Fibroblast of villous mesenchyme (primary cell): ENCODE measurements around the gene DNAJB1. TPM values are rescaled to one million over a fixed set of nuclear protein-coding genes. Genes with fewer than 3 reads are reported as not detected.
A peak's percentile ranks its signal among the peaks of the same experiment; 100 is the strongest.
"Not testable (repeated sequence)": the region's sequence is repeated elsewhere in the genome, so short reads cannot be mapped to it uniquely, and the experiment has no call there.

Experiments used
- DNase-seq: peaks from one replicate; pipeline ENCODE4 v3.0.0-alpha.2; 2010; ENCODE audit warnings: low read depth
- H3K4me3 ChIP-seq: 2 replicates; pipeline ENCODE4 v1.5.1; 2011; ENCODE audit warnings: low read depth, mild to moderate bottlenecking, low read length
- total RNA-seq: library from RNA; depleted of rRNA; stranded (reverse); fragments of >200 nt; gene quantifications from 2 replicates; pipeline ENCODE4 v1.2.3, GENCODE V29; 2012
- TF ChIP-seq, protein P1 (sequence below): IDR thresholded peaks from 2 replicates; pipeline ENCODE4 v1.5.1; 2012; ENCODE audit warnings: low read depth, mild to moderate bottlenecking, low read length; ENCODE audit not compliant: insufficient read depth

DNAJB1 gene
- total RNA-seq, 1 donor = 99.3 TPM

DNA sequence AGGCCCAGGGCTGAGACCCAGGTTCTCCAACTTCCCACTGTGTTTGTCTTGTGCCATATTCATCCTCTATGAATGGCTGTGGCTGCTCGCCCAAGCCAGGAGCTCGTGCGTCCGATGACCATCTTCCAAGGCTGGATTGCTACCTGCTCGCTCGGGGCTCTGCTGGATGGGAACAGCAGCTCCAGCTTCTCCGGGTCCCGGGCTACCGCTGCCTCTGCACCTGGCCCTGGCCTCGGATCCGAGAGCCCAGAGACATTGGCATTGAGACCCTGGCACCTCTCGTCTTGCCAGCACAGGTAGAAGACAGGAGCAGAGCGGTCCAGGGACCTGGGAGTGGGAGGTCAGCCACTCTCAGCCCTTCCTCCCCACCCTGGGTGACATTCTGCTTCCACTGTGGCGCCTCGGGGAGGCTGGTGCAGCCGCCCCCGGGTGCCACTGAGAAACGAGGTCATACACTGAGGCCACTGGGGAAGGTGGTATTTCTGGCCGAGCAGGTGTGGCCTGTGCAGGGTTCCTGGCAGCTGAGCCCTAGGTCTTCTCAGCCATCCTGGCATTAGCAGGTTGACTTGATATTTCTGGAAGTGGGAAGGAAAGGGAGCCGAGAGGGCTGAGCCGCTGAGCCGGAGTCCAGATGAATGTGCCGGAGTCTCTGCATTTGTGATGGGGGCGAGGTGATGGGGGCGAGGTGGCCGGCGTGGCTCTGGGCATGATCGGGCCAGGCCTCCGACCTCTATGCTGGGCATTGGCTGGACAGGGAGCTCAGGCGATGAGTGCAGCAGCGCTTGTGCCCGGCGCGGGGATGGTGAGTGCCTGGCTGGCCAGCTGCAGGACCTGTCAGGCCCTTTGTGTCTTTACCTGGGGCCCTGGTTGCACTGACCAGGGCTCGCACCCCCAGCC lies 35.1 kb upstream of the DNAJB1 start:
- TF ChIP-seq, protein P1, sequence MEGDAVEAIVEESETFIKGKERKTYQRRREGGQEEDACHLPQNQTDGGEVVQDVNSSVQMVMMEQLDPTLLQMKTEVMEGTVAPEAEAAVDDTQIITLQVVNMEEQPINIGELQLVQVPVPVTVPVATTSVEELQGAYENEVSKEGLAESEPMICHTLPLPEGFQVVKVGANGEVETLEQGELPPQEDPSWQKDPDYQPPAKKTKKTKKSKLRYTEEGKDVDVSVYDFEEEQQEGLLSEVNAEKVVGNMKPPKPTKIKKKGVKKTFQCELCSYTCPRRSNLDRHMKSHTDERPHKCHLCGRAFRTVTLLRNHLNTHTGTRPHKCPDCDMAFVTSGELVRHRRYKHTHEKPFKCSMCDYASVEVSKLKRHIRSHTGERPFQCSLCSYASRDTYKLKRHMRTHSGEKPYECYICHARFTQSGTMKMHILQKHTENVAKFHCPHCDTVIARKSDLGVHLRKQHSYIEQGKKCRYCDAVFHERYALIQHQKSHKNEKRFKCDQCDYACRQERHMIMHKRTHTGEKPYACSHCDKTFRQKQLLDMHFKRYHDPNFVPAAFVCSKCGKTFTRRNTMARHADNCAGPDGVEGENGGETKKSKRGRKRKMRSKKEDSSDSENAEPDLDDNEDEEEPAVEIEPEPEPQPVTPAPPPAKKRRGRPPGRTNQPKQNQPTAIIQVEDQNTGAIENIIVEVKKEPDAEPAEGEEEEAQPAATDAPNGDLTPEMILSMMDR = no peak
- DNase-seq = no peak
- no peak overlapping the region for H3K4me3 ChIP-seq

DNA sequence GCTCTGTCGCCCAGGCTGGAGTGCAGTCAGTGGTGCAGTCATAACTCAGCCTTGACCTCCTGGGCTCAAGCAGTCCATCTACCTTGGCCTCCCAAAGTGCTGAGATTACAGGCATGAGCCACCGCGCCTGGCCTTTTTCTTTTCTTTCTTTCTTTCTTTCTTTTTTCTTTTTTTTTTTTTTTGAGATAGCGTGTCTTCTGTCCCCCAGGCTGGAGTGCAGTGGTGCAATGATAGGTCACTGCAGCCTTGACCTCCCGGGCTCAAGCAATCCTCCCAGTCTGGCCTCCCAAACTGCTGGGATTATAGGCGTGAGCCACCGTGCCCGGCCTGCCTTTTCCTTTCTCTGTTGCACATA lies 33.8 kb upstream of the DNAJB1 start:
- not testable (repeated sequence) for H3K4me3 ChIP-seq, DNase-seq

DNA sequence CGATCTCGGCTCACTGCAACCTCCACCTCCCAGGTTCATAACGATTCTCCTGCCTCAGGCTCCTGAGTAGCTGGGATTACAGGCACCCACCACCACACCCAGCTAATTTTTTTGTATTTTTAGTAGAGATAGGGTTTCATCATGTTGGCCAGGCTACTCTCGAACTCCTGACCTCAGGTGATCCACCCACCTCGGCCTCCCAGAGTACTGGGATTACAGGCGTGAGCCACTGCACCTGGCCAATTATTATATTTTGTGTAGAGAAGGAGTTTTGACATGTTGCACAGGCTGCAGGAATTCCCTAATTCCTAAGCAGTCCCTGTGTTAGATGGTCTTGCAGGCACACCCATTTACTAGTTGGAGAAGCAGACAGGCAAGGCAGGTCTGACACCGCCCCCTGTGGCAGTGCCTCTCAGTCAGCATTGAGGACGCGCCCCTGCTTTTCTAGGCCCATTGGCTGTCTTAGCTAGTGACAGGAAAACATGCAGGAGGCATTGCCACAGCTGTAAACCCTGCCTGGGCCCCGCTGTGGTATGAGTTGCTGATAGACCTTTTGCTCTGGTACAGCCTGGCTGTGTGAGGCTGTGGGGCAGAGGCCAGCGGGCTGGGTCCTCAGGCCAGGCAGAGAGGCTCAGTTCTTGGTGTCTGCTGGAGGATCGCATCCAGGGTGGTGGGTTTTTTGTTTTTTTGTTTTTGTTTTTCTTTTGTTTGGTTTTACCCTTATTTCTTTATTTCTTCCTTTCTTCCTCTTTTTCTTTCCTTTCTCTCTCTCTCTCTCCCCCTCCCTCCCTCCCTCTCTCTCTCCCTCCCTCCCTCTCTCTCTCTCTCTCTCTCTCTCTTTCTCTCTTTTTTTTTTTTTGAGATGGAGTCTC lies 33.2 kb upstream of the DNAJB1 start:
- not testable (repeated sequence) for H3K4me3 ChIP-seq
- DNase-seq = peak; percentile 87
- TF ChIP-seq, protein P1 = peak; percentile 57

DNA sequence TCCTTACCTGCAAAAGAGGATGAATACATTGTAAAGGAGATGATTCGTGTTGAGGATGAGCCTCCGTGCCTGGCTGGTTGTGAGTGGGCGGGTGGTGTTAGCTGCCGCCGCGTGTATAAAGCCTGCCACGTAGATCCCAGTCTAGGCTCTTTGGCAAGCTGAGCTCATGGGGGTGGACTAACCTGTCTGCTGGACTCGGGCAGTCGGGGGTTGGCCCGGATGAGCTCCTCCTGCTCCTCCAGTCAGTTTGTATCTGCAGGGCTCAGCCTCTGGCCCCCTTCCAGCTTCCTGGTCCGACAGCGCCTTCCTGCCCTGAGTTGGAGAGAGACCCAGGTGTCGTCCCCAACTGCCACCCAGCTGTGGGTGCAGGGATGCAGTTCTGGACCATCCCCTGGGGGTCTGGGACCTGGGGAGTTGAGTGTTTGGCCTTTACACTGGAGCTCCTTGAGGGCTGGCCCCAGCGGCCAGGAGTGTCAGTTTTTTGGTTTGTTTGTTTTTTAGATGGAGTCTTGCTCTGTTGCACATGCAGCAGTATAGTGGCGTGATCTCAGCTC lies 32.1 kb upstream of the DNAJB1 start:
- TF ChIP-seq, protein P1 = no peak
- no peak overlapping the region for H3K4me3 ChIP-seq
- DNase-seq = peak; percentile 60

DNA sequence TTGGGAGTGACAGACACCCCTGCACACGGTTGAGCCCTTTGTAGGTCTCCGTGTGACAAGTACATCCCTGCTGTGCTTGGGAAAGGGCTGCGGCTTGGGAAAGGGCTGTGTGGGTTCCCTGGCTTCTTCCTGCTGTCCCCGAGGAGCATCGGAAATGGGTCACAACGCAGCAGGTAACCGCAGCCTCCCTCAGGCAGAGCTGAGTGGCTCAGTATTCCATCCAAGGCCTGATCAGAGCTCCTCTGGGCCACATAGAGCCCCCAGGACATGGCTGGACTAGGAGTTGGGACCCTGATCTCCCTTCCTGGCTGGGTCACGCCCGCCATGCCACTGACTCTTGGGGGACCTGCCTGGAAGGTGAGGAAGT lies 27.5 kb upstream of the DNAJB1 start:
- TF ChIP-seq, protein P1 = no peak

DNA sequence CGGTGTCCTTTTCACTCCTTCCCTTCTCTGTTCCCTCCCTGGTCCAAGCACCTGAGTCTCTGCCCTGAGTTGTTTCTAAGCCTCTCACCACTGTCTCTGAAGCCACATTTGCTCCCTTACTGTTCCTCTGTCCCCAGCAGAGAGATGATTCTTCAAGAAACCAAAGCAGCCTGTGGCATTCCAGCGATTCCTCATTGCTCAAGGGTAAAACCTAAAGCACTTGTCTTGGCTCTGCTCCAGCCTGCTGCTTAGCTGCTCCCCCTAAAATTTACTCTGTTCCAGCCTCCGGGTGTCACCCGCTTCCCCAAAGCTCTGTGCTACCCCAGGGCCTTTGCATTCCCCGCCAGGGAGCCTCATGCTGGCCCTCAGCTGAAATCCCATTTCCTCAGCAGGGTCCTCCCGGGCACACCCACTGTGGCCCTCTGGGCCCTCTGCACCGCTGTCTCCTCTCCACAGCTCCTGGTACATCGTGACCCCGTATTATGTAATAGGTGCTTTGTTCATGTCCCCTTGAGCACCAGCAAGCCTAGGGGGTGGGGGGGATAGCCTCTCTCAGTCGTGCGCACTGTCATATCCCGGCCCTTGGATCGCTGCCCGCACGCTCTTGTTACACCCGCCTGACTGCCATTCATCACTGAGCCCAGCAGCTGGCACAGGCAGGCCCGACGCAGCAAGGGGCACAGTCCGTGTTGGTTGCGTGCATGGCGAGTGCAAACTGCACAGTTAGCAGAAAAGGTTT lies 26.9 kb upstream of the DNAJB1 start:
- H3K4me3 ChIP-seq = no peak overlapping the region
- TF ChIP-seq, protein P1 = no peak
- peak; percentile 14 for DNase-seq

More for the DNA sequence above, 27.5 kb upstream of the DNAJB1 start:
- no peak overlapping the region for H3K4me3 ChIP-seq
- DNase-seq = no peak
